ENCODE results near the gene KCTD15.

DNA sequence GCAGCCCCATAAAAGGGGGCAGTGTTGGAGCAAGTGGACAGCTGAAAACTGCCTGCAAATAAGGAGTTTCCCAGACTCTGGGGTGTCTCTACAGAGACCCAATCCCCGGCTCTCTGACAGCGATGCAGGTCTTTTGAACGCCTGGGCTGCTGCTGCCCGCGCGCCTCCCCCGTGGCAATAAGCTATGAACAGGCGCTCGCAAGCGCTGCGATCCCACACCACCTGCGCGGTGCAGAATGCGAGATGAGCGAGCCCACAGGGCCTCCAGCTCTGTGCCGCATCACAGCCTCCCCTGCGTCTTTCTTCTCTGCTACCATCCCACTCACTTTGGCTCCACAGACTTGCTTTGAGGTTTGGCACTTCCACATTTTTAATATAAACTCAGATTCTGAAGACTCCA is 62.3 kb downstream of the KCTD15 start:
- TF ChIP-seq, protein P1, sequence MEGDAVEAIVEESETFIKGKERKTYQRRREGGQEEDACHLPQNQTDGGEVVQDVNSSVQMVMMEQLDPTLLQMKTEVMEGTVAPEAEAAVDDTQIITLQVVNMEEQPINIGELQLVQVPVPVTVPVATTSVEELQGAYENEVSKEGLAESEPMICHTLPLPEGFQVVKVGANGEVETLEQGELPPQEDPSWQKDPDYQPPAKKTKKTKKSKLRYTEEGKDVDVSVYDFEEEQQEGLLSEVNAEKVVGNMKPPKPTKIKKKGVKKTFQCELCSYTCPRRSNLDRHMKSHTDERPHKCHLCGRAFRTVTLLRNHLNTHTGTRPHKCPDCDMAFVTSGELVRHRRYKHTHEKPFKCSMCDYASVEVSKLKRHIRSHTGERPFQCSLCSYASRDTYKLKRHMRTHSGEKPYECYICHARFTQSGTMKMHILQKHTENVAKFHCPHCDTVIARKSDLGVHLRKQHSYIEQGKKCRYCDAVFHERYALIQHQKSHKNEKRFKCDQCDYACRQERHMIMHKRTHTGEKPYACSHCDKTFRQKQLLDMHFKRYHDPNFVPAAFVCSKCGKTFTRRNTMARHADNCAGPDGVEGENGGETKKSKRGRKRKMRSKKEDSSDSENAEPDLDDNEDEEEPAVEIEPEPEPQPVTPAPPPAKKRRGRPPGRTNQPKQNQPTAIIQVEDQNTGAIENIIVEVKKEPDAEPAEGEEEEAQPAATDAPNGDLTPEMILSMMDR (conservative IDR thresholded peaks at IDR 0.05; ENCODE audit: low read length): no peak
- no peak for TF ChIP-seq EZH2phosphoT487 (IDR thresholded peaks at IDR 0.05; ENCODE audit: borderline replicate concordance)

Measured in Loucy (cell line).